Sciatic nerve (tissue), 2 donors: ENCODE results near the gene SUPT3H. TPM values are rescaled to one million over a fixed set of nuclear protein-coding genes. Genes with fewer than 3 reads are reported as not detected.
A peak's percentile ranks its signal among the peaks of the same experiment; 100 is the strongest.

ENCODE experiments used
- ATAC-seq: fragments of 200-7000 bp; cut with Tn5 transposase; one replicate; pipeline ENCODE4 v1.9.1; 2020; ENCODE audit warnings: mild to moderate bottlenecking, moderate library complexity
- DNase-seq: peaks from one replicate; pipeline ENCODE4 v3.0.0-alpha.2; 2020; ENCODE audit warnings: low spot score
- intact Hi-C: fragments of 100-400 bp; cut with DNase I; formaldehyde crosslinking; loops from one replicate; pipeline ENCODE4 v1.14.2; 2022
- total RNA-seq: library from RNA; stranded (reverse); fragmentation: NEBNext Ultra II Directional; extraction: Animal tissue kit (Norgen Biotek cat#: 25700); gene quantifications from one replicate; pipeline ENCODE4 v1.2.1, GENCODE V29; 2021
- donor health status: DM: no; HTN: no; CAD: no.
- donor health status: DM: no; HTN: no; CAD: no.

SUPT3H gene
- total RNA-seq, 1 donor from 2014 or later = 12.9 TPM

DNA sequence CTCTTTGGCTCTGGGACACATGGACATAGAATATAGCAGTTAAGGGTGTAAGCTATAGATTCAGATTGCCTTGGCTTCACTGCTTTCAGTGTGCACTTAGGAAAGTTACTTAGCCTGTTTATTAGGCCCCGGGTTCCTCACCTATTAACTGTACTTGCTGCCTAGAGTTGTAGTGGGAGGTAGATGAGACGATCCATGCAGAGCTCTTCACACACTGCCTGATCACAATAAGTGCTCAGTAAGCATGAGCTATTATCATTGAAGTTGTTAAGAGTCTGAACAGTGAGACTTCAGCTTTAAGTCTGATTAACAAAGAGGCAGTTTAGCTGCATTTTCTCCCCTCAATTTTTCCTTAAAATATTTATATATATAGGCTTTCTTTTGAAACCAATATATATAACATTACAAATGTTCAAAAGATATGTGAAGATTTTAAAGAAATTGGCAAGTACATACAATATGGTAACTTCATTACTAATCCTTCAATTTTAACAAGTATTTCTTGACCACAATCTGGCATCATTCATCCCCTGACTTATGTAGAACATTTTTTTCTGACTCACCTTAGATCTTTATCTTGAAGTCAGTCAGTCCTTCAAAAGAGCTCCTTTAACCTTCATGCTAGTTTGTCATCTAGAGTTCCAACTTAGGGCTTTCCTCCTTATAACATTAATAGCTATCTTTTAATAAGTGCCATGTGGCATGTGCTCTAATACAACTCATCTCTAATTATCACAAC lies 20.5 kb upstream of the SUPT3H start:
- intact Hi-C loops = no loop called here
- no peak for ATAC-seq
- DNase-seq = no peak

DNA sequence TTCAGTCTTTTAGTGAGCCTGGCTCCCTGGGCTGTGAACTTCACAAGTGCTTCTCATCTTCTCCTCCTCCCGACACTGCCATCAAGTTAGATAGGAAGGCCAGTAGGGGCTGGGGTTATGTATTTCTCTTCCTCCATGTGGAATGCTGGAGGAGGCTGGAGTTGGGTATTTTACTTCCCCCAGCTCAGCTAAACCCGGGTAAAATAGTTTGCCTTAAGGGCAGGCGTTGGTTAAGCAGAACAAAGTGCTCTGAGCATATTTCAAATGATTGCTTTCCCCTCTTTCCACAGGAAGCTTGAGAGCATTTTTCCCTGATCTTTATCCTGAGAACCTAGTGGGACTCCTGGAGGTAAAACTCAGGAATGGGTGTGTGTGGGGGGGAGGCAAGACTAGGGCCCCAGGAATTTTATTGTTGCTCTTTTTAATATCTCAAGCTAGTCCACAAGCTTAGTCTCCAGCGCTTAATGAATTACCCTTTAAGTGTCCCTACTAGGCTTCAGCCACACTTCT lies 16.9 kb upstream of the SUPT3H start:
- DNase-seq = no peak
- no peak for ATAC-seq
- intact Hi-C loops = no loop called here

DNA sequence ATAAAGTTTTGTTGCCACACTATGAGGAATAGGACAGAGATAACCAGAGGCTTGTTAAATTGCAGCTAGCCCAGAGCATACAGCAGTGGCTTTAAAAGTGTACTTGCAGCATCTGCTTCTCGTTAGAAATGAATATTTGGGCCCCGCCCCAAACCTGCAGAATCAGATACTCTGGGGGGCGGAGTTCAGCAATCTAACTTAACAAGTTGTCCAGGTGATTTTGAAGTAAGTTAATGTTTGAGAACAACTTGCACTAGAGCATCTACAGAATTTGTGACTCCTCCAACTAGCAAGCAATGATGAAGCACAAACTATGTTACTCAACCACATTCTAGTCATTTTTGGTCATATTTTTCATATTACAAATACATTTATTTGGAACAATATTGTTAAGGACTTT lies 10.6 kb upstream of the SUPT3H start:
- intact Hi-C loops = no loop called here
- ATAC-seq (no peak), DNase-seq (no peak)

DNA sequence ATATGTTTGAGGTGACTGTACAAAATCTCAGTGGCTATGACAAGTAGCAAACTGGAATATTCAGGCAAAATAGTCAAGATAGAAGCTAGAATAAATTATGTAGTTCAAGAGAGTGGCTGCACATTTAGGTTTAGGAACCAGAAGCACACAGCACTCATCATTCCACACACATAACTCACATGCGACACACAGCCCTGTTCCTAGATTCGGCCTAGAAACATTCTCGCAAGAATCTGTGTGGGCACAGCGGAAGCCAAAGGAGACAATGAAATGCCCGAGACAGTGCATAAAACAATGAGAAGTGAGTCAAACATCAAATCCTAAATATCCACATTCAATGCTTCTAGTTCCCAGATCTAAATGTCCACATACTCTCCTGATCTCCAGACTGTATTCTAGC lies 9.5 kb upstream of the SUPT3H start:
- DNase-seq = no peak
- intact Hi-C loops = no loop called here
- no peak for ATAC-seq

DNA sequence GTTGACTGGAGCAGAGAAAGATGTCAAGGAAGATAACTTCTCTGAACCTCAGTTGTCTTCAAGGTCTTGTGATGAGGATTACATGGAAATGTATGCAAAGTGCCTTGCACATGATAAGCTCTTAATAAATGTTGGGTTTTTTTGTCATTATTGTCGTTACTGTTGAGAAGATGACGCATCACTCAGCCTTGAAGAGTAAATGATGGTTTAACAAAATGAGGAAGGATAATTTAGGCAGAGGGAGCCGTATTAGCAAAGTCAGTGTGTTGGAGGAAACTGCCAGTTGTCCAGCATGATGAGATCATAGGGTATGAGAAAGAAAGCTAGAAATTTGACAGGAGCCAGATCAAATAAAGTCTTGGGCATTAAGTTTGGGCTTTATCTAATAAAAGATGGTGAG lies 8.8 kb upstream of the SUPT3H start:
- intact Hi-C loops = no loop called here
- no peak for ATAC-seq
- DNase-seq = no peak

DNA sequence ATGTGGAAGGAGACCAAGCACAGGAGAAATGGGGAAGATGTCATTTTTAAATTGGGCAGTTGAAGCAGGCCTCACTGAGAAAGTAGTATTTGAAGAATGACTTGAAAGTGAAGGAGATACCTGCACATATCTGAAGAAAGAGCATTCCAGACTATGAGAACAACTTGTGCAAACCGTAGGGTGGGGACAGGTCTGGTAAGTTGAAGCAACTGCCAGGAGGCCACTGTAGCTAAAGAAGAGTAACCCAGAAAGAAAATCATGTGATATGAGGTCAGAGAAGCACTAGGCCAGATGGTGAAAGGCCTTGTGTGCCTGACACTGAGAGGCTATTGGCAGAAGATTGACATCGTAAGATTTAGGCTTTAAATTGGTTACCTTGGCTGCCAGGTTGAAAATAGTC lies 4.7 kb upstream of the SUPT3H start:
- ATAC-seq (no peak), DNase-seq (no peak)
- intact Hi-C loops = no loop called here

DNA sequence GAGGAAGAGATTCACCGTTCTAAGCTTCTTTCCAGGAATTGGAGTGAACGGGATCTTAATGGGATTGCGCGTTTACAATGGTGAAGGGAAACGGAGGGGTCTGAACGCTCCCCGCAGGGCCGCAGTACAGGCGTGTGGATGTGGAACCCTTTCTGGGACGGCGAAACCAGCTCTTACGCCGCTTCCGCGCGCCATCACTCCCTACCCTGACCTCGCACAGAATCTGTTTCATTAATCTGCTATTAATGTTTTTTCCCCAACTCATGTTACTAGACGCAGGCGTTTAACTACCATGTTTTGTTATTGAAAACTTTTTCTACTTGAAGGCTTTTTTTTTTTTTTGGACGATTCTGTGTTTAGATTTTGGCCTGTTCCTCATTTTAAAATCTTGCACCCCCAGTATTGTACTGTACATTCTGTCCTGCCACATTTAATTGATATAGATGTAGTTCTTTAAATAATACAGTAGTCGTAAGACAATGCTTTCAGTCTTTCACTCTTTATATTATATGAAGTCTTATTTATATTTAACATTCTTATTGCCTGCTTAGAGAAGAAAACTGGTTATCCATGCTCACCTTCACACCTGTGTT lies 696 bp upstream of the SUPT3H start:
- intact Hi-C loops = no loop called here
- DNase-seq (peak; percentile 65), ATAC-seq (peak; percentile 66)

DNA sequence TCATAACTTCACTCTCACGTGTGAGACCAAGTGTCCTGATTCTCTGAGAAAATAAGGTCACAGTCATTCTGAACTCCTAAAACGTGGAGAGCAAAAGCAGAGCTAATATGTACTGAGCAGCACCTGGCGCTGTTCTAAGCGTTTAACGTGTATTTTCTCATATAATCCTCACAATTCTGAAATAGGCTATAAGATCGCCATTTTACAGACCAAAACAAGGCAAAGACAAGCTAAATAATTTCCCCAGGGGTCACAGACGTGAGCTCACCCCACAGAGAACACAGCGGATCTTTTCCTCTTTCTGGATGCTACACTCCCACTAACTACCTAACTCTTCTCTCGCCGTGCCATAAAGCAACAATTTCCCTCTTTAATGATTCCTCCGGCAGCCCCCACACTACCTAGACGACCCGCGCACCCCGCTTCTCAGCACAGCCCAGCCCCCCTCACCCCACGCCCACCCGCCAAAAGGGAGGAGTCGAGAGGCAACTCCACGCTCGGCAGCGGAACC lies 636 bp downstream of the SUPT3H start:
- ATAC-seq (peak; percentile 26), DNase-seq (peak; percentile 90)
- intact Hi-C loops = no loop called here

DNA sequence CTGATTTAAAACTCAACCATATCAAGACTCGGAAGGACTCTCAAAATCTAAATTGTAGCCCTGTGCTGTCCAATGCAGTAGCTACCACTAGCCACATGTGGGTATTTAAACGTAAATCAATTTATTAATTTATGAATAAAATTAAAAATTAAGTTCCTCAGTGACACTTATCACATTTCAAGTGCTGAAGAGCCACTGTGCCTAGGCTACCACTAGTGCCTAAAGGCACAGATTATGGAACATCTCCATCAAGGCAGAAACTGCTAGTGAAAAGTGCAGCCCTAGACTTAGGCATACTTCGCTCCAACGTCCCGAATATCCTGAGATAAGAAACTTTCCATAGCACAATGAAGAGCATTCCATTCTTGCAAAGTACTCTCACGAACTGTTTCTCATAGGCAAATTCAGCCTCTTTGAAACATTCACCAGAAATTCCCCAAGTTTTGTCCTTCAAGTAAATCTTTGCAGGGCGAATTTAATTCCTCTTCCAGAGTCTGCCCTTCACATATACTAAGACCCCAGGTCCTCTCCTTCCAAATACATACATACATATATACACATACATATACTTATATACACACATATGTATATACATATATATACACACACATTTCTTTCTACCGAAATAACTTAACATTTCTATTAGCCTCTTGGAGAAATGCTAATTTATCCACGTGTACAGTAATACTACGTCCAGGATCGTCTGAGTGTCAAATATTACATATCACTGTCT lies 1.3 kb downstream of the SUPT3H start:
- DNase-seq (no peak), ATAC-seq (no peak)
- intact Hi-C loops = no loop called here

DNA sequence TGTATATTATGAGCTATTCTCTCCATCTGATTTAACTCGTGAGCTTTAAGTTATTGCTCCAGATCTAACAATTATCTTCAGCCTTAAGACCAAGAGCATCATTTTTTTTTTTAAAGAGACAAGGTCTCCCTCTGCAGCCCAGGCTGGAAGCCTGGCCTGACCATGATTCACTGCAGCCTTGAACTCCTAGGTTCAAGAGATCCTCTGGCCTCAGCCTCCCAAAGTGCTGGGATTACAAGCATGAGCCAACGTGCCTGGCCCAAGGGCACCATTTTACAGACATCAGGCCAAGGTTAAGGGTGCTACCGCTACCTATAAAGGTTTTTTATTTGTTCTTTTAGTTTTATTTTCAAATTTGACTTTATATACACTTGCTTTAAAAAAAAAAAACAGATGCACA lies 2.3 kb downstream of the SUPT3H start:
- ATAC-seq (no peak), DNase-seq (no peak)
- intact Hi-C loops = no loop called here

DNA sequence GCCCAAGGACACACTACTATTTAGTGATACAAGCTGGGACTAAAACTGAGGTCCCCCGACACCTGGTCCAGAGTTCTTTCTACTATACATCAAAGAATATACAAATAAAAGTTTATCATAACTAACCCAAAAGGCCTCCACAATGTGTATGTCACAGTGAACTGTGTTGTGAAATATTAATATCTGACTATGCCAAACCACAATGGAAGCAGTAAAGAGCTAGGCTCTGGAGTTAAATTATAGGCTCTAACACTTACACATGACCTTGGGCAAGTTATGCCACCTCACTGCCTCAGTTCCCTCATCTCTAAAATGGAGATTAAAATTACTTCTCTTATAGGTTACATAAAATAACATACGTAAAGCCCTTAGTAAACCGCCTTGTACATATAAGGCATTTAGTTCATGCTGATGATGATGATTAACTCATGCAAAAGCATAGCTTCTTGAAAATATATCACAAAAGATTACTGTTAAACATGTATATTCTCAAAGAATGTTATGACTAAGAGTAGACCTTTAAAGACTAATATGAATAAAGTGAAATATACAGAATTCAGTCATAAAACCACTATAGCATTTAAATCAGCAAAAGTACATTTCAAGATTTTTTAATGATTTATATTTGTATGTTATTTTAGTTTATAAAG lies 5.7 kb downstream of the SUPT3H start:
- intact Hi-C loops = no loop called here
- DNase-seq = no peak
- ATAC-seq = no peak

DNA sequence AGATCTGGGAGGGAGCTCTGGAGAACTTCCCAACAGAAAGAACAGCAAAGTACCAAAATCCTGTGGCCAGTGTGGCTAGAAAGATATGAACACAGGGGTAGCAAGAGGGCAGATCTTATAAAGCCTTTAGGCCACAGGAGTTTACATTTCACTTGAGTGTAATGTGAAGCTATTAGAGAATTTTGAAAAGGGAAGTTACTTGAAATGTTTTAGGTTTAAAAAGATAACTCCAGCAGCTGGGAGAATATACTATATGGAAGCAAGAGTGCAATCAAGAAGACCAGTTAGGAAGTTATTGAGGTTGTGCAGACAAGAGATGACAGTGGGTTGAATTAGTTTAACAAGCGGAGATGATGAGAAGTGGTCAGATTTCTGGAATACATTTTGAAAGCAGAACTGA lies 7.9 kb downstream of the SUPT3H start:
- ATAC-seq = no peak
- intact Hi-C loops = no loop called here
- DNase-seq = no peak

DNA sequence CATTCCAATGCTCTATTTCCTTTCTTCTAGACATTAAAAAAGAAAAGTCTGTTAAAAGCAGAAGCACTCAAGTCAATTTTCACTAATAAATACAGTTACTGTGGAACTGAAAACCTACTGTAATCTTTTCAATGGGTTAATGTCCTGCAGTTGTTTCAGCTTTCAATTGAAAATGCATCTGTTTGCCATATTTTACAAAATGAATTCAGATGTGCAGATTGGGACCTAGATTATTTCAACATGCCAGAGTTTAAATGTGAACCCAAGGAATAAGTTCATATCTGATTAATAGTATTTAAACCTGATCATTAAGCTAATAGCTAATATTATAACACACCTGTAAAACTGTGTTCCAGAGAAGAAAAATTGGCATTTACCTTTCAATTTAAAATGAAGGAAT lies 9.7 kb downstream of the SUPT3H start:
- ATAC-seq = no peak

DNA sequence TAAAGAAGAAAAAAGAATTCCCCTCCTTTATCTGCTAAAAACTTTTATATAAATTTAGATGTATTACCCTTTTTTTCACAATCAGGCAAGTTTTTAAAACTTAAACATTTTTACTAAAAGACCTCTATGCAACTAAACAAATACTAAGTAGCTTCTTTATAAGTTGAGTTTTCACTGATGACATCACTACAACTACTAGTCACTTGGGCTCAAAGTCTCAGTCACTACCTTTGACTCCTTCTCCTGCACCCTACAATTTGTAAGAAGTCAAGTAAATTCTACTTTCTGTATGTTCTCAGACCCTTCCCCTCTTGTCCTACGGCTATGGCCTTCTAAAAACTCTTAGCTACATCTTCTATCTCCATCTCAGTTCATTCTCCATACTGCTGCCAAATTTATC lies 11.2 kb downstream of the SUPT3H start:
- no peak for ATAC-seq
- DNase-seq = no peak
- intact Hi-C loops = no loop called here

More for the DNA sequence above, 9.7 kb downstream of the SUPT3H start:
- DNase-seq = no peak
- intact Hi-C loops = no loop called here

DNA sequence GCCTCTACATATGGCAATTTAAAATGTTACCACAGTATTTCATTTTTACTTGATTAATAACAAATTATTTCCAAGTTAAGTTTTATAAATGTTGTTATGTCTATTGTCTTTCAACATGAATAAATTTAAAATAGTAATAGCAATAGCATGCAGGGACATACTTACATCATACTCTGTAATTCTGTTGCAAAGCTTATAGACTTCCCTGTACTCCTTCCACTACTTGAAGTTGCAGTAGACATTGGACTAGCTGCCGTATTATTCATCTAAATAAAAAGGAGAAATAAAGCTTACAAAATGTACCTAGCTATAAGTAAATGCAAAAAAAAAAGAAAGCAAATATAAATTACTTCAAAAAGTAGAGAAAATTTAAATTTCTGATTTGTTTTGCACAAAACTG lies 12.7 kb downstream of the SUPT3H start:
- ATAC-seq (no peak), DNase-seq (no peak)
- intact Hi-C loops = no loop called here

DNA sequence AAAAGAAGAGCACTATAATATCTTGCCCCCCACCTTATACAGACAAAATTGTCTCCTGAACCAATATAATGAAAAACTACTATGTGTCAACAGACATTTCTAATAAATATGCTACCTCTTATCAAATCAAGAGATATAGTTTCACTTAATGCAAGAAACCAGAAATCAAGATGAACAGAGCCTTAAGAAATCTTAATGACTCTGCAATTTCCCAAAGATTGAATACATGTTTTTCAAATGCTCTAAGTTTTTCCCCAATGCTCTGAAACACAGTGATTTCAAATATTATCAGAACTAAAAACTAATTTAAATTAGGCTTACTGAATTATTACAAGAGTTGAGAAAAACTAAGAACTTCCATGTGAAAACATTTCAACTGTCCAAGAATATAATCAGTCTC lies 13.3 kb downstream of the SUPT3H start:
- no peak for DNase-seq

DNA sequence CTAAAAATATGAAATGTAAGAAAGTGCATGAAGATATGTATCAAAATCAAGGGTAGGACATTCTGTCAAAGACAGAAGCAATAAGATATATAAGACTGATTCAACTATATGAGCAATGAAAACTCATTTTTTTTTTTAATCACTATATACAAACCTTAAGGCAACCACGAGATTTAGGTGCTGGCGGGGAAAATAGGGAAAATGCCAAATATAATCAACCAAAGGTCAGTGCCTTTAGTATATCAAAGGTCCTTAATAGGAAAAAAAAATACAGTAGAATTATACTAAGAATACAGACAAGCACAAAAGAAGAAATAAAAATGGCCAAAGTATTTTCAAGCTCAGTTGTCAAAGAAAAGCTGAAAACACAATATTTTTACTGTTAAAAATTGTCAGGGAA lies 24.1 kb downstream of the SUPT3H start:
- ATAC-seq (no peak), DNase-seq (no peak)
- intact Hi-C loops = no loop called here

More for the DNA sequence above, 13.3 kb downstream of the SUPT3H start:
- ATAC-seq = no peak
- intact Hi-C loops = no loop called here

DNA sequence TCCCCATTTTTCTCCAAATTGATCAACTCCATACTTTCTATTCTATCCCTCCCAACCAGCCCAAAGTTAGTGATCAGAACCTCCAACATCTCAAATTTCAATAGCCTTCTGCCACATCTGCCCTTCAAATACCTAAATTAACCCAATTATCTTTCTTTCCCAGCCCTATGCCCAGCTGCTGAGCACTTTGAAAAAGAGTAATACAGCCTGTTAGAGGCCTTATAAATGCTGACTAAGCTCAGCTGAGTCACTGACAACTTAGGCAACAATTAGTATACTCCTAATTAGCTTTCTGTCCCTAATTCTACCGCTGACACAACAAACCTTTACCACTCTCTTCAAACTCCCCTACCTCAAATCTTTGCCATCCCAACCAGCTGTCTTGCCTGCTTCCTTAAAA lies 26.1 kb downstream of the SUPT3H start:
- intact Hi-C loops = no loop called here
- no peak for ATAC-seq
- DNase-seq = no peak

DNA sequence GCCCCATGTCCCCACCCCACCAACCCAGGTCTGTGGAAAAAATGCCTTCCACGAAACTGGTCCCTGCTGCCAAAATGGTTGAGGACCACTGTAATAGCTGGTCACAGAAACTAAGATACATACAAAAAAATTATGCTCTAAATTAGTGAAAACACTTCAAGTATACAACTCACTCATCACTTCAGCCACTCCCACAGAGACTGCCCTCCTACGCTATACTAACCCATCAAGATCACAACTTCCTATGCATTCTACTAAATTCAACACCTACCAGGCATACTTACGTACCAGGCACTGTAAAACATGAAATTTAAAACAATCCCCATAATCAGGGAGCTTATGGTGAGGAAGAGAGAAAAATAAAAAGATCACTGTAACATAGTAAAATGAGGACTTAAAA lies 26.7 kb downstream of the SUPT3H start:
- DNase-seq = no peak
- ATAC-seq = no peak
- intact Hi-C loops = no loop called here
